ENCODE data around the gene RNF44. TPM values are rescaled to one million over a fixed set of nuclear protein-coding genes. Genes with fewer than 3 reads are reported as not detected.

Gene RNF44
- total and polyA plus RNA-seq, 2 donors (not counting 3 experiments of a cell fraction or from before 2014, with no cell fraction given) = 19.8 to 50.2 TPM

DNA sequence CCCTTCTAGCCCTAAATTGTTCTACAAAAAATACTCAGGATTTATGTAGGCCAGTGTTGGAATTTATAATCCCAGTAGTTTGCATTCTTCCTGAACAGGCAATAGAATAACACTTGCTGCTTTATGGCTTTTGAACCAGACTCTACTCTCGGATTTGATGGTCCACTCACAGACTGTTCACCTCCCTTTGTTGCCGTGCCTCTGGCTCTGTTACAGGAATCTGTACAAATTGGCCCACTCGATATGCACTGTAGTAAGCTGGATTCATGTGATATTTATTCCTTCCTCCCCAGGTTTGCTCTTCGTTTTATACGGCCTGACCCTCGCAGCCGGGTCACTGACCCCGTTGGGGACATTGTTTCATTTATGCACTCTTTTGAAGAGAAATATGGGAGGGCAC lies 45.3 kb downstream of the RNF44 start:
- ChIA-PET CTCF (interaction anchor here (0.9 kb wide), 2 partner anchors 12 to 75 kb away, joined by 3 read pairs; partner anchors contain the start of gene CLTB), POLR2A (no interaction called here)
- H4K20me1 ChIP-seq (replicated peaks; ENCODE audit: control insufficient read depth, extremely low read depth, insufficient read depth, low read length) = no peaks in the 10 kb centered on the region
- no peak overlapping the region for H3K4me2 ChIP-seq (ENCODE audit: insufficient read depth, low read length)
- intact Hi-C loops (cut with micrococcal nuclease) = no loop called here
- no peak overlapping the region for H3K27ac ChIP-seq (ENCODE audit: insufficient read depth, low read depth, low read length)
- no peaks in the 10 kb centered on the region for H3K27me3 ChIP-seq (ENCODE audit: control insufficient read depth in 2 of 2, insufficient read depth in 2 of 2, low read length in 2 of 2)
- H2AFZ ChIP-seq (ENCODE audit: low read depth, low read length) = no peak overlapping the region
- no peaks in the 10 kb centered on the region for H3K4me1 ChIP-seq (ENCODE audit: control insufficient read depth, extremely low read depth, insufficient read depth, low read length)
- TF ChIP-seq GATA2 (IDR thresholded peaks at IDR 0.05; ENCODE audit: insufficient read depth, insufficient read length, low read depth, low read length) (no peak), MAX (IDR thresholded peaks at IDR 0.05; ENCODE audit: insufficient read depth, insufficient read length) (no peak), FOS (IDR thresholded peaks at IDR 0.05; ENCODE audit: borderline replicate concordance, insufficient read depth, low read length) (no peak), POLR2AphosphoS5 (IDR thresholded peaks at IDR 0.05; ENCODE audit: insufficient read depth, low read depth, low read length) (no peak), JUN (IDR thresholded peaks at IDR 0.05; ENCODE audit: borderline replicate concordance, insufficient read depth, insufficient read length, low read depth) (no peak), MYC (IDR thresholded peaks at IDR 0.05; ENCODE audit: low read depth, low read length) (no peak), POLR2A (IDR thresholded peaks at IDR 0.05; ENCODE audit: low read depth, low read length) (no peak), EZH2 (IDR thresholded peaks at IDR 0.05; ENCODE audit: borderline replicate concordance, low read depth, low read length, severe bottlenecking) (no peak)
- TF ChIP-seq, protein P1, sequence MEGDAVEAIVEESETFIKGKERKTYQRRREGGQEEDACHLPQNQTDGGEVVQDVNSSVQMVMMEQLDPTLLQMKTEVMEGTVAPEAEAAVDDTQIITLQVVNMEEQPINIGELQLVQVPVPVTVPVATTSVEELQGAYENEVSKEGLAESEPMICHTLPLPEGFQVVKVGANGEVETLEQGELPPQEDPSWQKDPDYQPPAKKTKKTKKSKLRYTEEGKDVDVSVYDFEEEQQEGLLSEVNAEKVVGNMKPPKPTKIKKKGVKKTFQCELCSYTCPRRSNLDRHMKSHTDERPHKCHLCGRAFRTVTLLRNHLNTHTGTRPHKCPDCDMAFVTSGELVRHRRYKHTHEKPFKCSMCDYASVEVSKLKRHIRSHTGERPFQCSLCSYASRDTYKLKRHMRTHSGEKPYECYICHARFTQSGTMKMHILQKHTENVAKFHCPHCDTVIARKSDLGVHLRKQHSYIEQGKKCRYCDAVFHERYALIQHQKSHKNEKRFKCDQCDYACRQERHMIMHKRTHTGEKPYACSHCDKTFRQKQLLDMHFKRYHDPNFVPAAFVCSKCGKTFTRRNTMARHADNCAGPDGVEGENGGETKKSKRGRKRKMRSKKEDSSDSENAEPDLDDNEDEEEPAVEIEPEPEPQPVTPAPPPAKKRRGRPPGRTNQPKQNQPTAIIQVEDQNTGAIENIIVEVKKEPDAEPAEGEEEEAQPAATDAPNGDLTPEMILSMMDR (IDR thresholded peaks at IDR 0.05; ENCODE audit: extremely low read depth in 1 of 2, insufficient read depth in 1 of 2, low read depth in 1 of 2, low read length in 2 of 2) = no peak
- H3K9me3 ChIP-seq (replicated peaks; ENCODE audit: control insufficient read depth, insufficient read depth, low read length) = no peaks in the 10 kb centered on the region
- H3K4me3 ChIP-seq (replicated peaks in 1 of 3; ENCODE audit: insufficient read depth in 1 of 3, low read depth in 1 of 3, low read length in 3 of 3) = no peak overlapping the region
- FAIRE-seq = no peak
- no peaks in the 10 kb centered on the region for H3K9me1 ChIP-seq (replicated peaks; ENCODE audit: control insufficient read depth, extremely low read depth, insufficient read depth, low read length)
- no TSS peak for BruUV-seq (replicated peaks)
- H3K36me3 ChIP-seq (ENCODE audit: control insufficient read depth in 2 of 2, extremely low read depth in 1 of 2, insufficient read depth in 2 of 2, low read length in 2 of 2) = peaks cover 21 to 34% of the 10 kb centered on the region in 2 experiments
- no peaks in the 10 kb centered on the region for H3K79me2 ChIP-seq (ENCODE audit: control insufficient read depth, insufficient read depth, low read length)
- no peak for DNase-seq (ENCODE audit: low read depth, low spot score)
- dilution Hi-C loops (cut with MboI; ENCODE audit: extremely low pct_ligation_motif_present, low sequenced_read_pairs) = no loop called here
- no peak overlapping the region for H3K9ac ChIP-seq (replicated peaks; ENCODE audit: extremely low read depth, insufficient read depth, low read length)
